Loucy (cell line): Measurements from ENCODE around the gene SH3BGRL2.

Experiments
- H2AFZ ChIP-seq: fragments of 200-600 bp; sonication (generic); 2 replicates; pipeline ENCODE4 v1.6.0; 2016; ENCODE audit warnings: antibody characterized with exemption, mild to moderate bottlenecking, low read length, moderate library complexity
- H3F3A ChIP-seq: fragments of 200-600 bp; 2 replicates; pipeline ENCODE4 v1.6.0; 2016; ENCODE audit warnings: antibody characterized with exemption, low read depth, mild to moderate bottlenecking
- H3K27me3 ChIP-seq: fragments of 200-600 bp; sonication (generic); 2 replicates; pipeline ENCODE4 v1.6.1; 2014; ENCODE audit warnings: low read length, mild to moderate bottlenecking; ENCODE audit not compliant: insufficient read depth, poor library complexity, severe bottlenecking
- H3K36me3 ChIP-seq: fragments of 200-600 bp; sonication (generic); 2 replicates; pipeline ENCODE4 v1.6.1; 2016; ENCODE audit warnings: low read length; ENCODE audit not compliant: insufficient read depth
- H3K4me1 ChIP-seq: fragments of 200-600 bp; sonication (generic); 2 replicates; pipeline ENCODE4 v1.5.1; 2014; ENCODE audit warnings: low read length, mild to moderate bottlenecking; ENCODE audit not compliant: insufficient read depth, poor library complexity, severe bottlenecking
- H3K4me2 ChIP-seq: fragments of 200-600 bp; sonication (generic); 2 replicates; pipeline ENCODE4 v1.6.0; 2014; ENCODE audit warnings: antibody characterized with exemption, low read length, low read depth, mild to moderate bottlenecking; ENCODE audit not compliant: poor library complexity, severe bottlenecking
- H3K4me3 ChIP-seq: fragments of 200-600 bp; sonication (generic); 2 replicates; pipeline ENCODE4 v1.5.1; 2014; ENCODE audit warnings: low read length, mild to moderate bottlenecking, mixed read lengths; ENCODE audit not compliant: poor library complexity, severe bottlenecking
- H3K79me2 ChIP-seq: fragments of 200-600 bp; sonication (generic); 2 replicates; pipeline ENCODE4 v1.6.1; 2014; ENCODE audit warnings: low read length; ENCODE audit not compliant: insufficient read depth
- H3K9ac ChIP-seq: fragments of 200-600 bp; sonication (generic); 2 replicates; pipeline ENCODE4 v1.6.0; 2014; ENCODE audit warnings: mild to moderate bottlenecking, low read depth, low read length, moderate library complexity; ENCODE audit not compliant: poor library complexity, severe bottlenecking
- H3K9me2 ChIP-seq: fragments of 200-600 bp; sonication (generic); replicated peaks from 2 replicates; pipeline ENCODE4 v1.6.1; 2016; ENCODE audit warnings: low read depth, low read length, mixed read lengths
- H3K9me3 ChIP-seq: fragments of 200-600 bp; sonication (generic); 2 replicates; pipeline ENCODE4 v1.6.1; 2014; ENCODE audit warnings: mild to moderate bottlenecking, antibody characterized with exemption, low read length, low read depth; ENCODE audit not compliant: insufficient read depth
- H4K20me1 ChIP-seq: fragments of 200-600 bp; sonication (generic); 2 replicates; pipeline ENCODE4 v1.6.0; 2014; ENCODE audit warnings: antibody characterized with exemption, low read length, mild to moderate bottlenecking; ENCODE audit not compliant: insufficient read depth, poor library complexity, severe bottlenecking
- CTCF ChIP-seq: fragments of 200-600 bp; sonication (generic); conservative IDR thresholded peaks from 2 replicates; pipeline ENCODE4 v1.5.1; 2014; ENCODE audit warnings: mild to moderate bottlenecking, antibody characterized with exemption, low read length
- EZH2phosphoT487 ChIP-seq: fragments of 200-600 bp; IDR thresholded peaks from 2 replicates; pipeline ENCODE4 v1.6.1; 2018; ENCODE audit warnings: antibody characterized with exemption, mild to moderate bottlenecking, moderate library complexity, borderline replicate concordance

SH3BGRL2 gene

GRCh38 chr6:79627422-79627821 lies 3.7 kb upstream of the SH3BGRL2 start:
- Histone ChIP-seq H3K27me3 (no peaks in the 10 kb centered on the region), H3K4me1 (no peaks in the 10 kb centered on the region), H3F3A (no peaks in the 10 kb centered on the region), H3K79me2 (no peaks in the 10 kb centered on the region), H3K4me2 (no peak overlapping the region), H3K4me3 (no peak overlapping the region), H4K20me1 (no peaks in the 10 kb centered on the region), H2AFZ (no peak overlapping the region), H3K9ac (no peak overlapping the region), H3K9me2 (no peaks in the 10 kb centered on the region), H3K36me3 (no peaks in the 10 kb centered on the region), H3K9me3 (no peaks in the 10 kb centered on the region)
- TF ChIP-seq EZH2phosphoT487: no peak
- TF ChIP-seq CTCF: no peak

GRCh38 chr6:79628466-79629288 lies 2.5 kb upstream of the SH3BGRL2 start:
- no peak overlapping the region for H3K9ac ChIP-seq
- no peaks in the 10 kb centered on the region for H3K4me1 ChIP-seq
- no peak overlapping the region for H3K4me2 ChIP-seq

DNA sequence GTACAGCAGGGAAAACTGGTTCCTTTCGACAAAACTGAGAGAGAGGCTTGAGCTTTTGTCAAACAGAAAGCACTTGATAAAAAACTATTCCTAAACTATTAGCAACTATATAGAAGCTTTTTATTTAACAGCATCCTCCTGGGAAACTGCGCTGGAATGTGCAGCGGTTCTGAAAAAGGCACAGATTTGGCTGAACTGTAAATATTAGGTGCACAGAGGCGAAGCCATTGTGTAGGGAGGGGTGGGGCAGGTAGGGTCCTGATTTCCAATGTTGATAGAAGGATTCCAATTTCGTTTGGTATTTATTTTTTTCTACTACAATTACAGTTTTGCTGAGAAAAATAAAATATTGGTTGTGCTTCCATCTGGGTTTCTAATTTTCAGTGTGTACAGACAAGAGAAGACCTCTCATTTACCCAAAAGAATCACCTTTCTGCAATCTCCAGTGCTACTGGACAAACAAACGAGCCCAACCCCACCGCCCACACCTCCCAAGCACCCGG lies 698 bp upstream of the SH3BGRL2 start:
- Histone ChIP-seq H3K79me2 (no peaks in the 10 kb centered on the region), H3K9me3 (no peaks in the 10 kb centered on the region), H2AFZ (no peak overlapping the region), H3K36me3 (no peaks in the 10 kb centered on the region), H3K9ac (no peak overlapping the region), H3K9me2 (no peaks in the 10 kb centered on the region), H3K4me1 (no peaks in the 10 kb centered on the region), H3K4me3 (no peak overlapping the region), H3K4me2 (no peak overlapping the region), H3F3A (no peaks in the 10 kb centered on the region), H4K20me1 (no peaks in the 10 kb centered on the region), H3K27me3 (no peaks in the 10 kb centered on the region)
- TF ChIP-seq CTCF: no peak

More at GRCh38 chr6:79628466-79629288, 2.5 kb upstream of the SH3BGRL2 start:
- H3F3A ChIP-seq: no peaks in the 10 kb centered on the region
- H3K36me3 ChIP-seq: no peaks in the 10 kb centered on the region
- no peaks in the 10 kb centered on the region for H3K27me3 ChIP-seq
- no peak overlapping the region for H2AFZ ChIP-seq
- H3K9me2 ChIP-seq: no peaks in the 10 kb centered on the region
- no peaks in the 10 kb centered on the region for H3K79me2 ChIP-seq
- no peaks in the 10 kb centered on the region for H3K9me3 ChIP-seq
- no peaks in the 10 kb centered on the region for H4K20me1 ChIP-seq
- TF ChIP-seq CTCF (no peak), EZH2phosphoT487 (no peak)
- no peak overlapping the region for H3K4me3 ChIP-seq
